IPS-NIHi7 (cell line): ENCODE measurements around the gene L3MBTL1.

Source experiments
- DNase-seq: peaks from one replicate; pipeline ENCODE4 v3.0.0; 2012; ENCODE audit warnings: mixed read lengths; ENCODE audit errors: extremely low spot score

The L3MBTL1 gene

DNA sequence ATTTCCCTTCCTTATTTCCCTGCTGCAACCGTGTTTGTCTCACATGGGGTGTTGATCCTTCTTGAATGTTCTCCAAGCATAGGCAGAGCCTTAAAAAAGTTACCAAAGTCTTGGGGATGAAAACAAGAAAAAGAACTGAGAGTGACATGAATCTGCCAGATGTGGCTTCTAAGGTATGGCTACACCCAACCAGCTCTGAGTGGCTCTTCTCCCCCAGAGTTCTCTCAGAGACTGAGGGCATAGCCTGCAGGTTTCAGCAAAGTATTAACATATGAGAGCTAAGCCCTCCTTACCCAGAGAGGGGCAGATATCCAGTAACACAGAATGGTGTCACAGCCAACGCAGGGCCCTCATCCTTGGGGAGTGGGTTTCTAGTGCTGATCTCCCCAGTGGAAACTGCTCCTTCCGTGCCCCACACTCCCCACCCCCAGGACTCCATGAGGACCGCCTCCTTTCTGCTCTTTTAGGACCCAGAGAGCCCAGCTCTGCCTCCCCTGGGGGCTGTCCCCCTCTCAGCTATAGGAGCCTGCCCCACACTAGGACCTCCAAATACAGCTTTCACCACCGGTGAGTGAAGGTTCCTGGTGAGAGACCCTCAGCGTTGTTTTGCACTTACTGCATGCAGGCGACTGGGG, 28.0 kb downstream of the L3MBTL1 start:
- DNase-seq = no peak

DNA sequence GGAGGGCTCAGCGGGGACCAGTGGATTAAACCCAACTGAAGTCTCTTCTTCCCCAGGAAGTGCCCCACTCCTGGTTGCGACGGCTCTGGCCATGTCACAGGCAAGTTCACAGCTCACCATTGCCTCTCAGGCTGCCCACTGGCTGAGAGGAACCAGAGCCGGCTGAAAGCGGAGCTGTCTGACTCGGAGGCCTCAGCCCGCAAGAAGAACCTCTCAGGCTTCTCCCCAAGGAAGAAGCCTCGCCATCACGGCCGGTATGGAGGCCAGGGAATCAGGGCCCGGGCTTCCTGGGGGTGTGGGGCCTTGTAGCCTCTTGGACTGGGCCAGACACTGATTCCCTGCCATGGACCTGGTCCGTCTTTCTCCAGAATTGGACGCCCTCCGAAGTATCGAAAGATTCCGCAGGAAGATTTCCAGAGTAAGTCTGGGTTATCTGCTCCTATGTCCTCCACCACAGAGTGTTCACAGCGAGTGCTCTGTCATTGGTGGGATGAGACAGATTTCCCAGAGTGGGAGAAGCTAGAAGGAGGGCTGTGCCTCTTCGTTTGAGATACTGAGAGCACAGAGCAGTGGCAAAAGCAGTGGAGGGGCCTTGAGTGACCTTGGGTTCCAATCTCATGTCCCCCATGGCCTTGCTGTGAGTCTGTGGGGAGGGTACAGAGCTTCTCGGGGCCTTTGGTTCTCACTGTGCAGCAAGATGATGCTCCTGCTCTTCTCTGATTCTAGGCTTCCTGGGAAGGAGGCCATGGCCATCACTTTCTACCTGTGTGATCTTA, 28.7 kb downstream of the L3MBTL1 start:
- DNase-seq = no peak

DNA sequence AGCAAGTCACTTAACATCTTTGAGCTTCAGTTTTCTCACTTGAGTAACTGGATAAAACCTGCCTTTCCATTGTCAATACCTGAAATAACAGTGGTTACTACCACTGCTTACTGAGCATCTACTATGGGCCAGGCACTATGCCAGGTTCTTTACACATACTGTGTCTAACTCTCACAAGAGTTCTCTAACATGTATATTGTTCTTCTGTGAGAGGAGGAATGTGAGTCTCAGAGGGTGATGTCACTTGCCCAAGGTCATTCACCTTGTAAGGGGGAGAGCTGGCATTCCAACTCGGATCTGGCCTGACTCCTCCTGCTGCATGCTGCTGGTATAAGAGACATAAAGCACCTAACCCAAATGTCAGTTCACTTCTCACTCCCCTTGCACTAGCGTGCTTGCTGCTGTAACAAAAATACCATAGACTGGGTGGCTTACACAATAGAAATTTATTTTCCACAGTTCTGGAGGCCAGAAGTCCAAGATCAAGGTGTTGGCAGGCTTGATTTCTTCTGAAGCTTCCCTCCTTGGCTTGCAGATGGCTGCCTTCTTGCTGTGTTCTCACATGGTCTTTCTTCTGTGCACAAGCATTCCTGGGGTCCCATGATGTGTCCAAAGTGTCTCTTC, 29.4 kb downstream of the L3MBTL1 start:
- no peak for DNase-seq

DNA sequence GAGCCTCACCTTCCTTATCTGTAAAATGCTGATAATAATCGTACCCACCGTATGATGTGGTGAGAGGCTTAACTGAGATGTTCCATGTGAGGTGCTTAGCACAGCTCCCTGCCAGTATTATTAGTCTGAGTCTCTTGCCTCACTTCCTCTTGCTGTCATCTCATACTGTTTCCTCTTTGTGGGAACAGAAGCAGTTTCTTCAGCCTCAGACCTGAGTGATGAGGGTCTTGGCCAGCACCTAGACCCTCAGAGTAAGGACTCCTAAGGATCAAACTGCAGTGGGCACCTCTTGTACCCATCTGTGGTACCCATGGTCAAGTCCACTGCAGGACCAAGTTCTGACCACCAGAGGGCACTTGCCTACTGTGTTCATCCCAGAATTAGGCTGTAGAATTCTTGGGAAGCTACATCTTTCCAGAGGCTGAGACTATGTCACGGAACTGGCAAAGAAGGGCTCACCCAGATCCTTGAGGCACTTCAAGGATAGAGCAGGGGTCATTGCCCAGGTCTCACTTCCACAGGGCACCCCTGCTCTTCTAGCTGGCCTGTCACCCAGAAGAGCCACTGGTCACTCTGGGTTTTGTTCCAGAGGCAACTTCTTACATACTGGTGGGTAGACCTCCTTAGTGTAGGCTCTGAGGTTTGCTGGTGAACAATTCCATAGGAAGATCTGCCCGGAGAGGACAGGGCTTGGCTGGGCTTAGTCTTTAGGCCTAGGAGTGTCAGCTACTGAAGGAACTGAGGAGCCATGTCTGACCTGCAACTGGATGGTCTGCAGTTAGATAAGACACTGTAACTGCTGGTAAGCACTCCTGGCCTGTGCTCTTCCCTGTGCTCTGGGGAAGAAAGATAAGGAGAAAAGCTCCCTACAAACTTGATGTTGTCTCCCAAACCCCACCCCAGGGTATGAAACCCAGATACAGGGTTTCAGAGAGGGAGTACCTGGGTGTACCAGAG, 30.7 kb downstream of the L3MBTL1 start:
- DNase-seq = peak; percentile 78

DNA sequence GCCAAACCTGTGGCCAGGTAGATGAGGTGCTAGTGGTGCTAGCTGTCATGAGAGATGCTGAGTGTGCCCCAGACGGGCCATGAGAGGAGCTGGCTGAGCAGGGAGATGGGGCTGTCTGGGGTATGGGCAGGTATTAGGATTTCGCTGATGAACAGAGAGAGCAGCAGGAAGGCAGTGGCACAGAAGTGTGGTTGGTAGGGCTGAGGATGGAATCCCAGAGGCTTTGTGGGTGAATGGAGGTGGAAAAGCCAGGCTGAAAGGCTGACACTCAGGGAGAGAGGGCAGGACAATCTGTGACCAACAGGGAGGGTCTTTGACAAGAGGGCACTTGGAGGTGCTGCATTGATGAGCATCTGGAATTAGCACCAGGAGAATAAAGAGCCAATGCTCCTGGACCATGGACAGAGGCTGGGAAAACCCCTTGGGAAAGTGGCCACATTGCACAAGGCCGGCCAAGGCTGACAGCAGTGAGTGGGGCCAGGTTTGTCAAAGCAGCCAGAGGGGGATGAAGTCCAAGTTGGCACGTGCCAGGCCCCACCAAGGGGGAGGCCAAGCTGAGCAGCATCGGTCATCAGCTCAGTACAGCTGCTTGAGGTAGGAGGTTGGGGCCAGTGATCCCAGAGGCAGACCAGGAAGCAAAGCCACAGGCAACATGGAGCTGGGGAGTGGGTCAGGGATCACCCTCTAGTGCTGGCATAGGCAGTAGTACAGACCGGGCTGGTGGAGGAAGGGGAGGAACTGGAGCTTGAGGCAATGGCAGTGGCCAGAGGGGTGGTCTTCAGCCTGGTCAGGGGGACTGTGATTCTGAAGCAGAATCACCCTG, 31.6 kb downstream of the L3MBTL1 start:
- no peak for DNase-seq

DNA sequence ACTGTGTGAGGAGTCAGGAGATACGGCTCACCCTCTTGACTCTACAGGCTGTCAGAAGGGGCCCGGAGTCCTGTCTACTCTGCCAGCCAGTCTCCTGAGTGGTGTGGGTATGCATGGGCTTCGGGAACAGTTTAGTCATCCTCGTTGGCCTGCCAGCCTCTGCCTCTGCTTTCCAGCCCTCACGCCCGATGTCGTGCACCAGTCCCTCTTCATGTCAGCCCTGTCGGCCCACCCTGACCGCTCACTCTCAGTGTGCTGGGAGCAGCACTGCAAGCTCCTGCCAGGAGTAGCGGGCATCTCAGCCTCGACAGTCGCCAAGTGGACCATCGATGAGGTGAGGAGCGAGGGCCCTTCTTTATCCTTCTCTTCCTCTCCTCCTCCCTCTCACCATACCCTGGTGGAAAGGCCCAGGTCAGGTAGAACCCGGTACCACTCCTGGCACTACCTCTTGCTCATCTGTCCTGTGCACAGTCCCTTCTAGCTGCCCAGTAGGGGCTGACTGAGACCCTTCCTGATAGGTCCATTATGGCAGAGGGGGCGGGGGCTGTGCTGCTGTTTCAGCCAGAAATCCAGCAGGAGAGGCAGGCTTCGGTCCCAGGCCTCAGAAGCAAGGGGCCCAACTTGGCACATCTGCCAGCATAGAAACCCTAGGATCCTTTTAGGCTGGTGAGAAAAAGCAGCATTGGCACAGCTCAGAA, 32.6 kb downstream of the L3MBTL1 start:
- no peak for DNase-seq

DNA sequence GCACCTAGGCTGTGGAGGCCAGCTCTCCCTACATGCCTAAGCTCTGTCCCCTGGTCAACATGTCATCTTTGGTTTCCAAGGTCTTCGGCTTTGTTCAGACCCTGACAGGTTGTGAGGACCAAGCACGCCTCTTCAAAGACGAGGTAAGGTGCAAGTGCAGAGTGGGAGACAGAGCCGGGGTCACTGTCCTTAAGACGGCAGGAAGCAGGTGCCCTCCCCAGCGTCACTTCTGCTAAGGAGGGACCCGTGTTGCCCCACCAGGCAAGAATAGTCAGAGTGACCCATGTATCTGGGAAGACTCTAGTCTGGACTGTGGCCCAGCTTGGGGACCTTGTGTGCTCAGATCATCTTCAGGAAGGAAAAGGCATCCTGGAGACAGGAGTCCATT, 33.2 kb downstream of the L3MBTL1 start:
- no peak for DNase-seq

DNA sequence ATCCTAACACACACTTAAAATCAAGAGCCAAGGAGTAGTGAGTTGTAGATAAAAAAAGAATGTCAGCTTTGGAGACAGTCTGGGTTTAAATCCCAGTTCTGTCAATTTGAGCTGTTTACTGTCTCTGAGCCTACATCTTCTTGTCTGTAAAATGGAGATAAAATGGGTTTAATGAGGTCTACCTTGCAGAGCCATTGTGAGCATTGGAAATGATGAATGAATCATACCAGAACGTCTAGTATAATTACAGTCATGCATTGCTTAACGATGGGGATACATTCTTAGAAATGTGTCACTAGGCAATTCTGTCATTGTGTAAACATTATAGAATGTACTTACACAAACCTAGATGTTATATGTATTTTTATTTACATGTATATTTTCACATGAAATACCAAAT, 33.7 kb downstream of the L3MBTL1 start:
- DNase-seq = no peak

DNA sequence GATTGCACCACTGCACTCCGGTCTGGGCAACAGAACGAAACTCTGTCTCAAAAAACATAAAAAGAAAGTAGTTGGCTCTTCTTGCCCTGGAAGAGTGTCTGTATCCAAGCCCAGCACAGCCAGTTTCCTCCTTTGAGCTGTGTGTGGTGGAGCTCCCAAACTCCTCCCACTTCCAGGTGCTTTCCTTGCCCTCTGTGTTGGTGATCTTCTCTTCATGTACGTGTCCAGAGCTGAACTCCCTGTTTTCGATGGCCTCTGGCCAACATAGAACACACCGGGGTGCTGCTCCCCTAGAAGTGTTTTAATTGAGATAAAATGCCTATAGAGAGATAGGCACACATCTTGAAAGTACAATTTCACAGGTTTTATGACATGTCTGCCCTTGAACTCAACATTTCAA, 34.7 kb downstream of the L3MBTL1 start:
- no peak for DNase-seq

DNA sequence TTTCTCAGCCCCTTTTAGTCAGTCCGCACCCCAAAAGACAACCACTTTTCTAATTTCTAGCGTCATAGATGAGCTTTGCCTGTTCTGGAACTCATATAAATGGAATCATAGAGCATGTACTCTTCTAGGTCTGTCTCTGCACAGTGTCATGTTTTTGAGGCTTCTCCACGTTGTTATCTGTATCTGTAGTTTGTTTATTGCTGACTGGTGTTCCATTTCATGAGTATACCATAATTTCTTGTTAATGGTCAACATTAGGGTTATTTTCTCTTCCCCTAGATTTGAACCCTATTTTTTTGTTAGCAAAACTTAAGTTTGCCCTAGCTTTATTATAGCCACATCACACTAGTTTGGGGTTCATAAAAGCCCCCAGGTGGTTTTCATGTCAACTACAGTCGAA, 35.2 kb downstream of the L3MBTL1 start:
- no peak for DNase-seq

DNA sequence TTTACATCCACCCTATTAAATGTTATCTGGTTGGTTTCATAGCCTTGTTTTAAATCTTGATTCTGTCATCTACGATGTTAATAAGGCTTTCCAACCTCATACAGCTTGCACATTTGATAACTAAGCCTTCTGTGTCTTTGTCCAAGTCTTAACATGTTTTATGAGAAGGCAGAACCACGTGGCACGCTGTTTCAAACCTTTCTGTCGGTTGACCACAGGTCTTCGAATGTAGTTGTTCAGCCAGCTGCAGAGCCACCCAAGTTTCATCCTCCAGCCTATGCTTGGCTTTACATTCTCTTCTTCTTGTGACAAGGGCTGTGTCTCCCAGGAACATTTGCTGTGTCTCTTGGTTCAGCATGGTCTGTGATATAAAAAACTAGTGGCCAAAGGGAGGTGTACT, 35.6 kb downstream of the L3MBTL1 start:
- DNase-seq = no peak

DNA sequence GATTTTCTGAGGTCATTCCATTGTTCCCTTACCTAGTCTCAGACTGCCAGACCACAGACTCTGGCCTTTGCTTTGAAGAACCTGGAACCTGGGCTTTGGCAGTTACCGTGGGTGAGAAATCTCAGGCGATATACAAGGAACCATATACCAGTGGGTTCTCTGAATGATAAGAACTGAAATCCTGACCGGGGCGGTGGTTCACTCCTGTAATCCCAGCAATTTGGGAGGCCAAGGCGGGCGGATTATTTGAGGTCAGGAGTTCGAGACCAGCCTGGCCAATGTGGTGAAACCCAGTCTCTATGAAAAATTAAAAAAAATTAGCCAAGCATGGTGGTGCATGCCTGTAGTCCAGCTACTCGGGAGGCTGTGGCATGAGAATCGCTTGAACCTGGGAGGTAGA, 37.0 kb downstream of the L3MBTL1 start:
- no peak for DNase-seq

DNA sequence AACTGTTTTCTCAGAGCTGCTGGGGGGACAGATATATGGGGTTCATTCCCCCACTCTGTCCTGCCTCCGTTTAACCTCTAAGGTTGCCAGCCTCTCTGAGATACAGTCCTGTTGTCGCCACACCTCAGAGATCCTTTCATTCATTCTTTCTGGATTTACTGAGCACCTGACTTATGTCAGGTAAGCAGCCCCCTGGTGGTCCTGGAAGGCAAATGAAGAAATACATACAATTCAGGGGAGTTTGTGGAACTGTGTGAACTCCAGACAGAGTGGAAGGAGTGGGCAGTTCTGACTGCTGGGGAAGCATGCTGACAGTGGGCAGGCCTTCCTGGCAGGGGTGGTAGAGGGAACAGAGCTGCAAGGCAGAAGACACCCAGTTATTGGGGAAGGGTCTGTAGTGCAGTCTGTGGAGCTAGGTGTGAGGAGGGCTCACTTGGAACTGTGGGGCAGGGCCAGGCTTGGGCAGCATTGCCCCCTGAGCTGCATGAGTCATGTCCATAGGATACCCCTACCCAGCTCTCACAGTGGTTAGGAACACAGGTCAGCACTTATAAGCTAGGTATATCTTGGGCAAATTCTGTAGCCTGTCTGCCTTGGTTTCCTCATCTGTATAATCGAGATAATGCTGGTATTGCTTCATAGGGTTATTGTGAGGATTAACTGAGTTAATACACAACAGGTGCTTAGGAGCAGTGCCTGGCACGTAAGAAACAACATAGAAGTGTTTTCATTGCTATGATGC, 38.5 kb downstream of the L3MBTL1 start:
- no peak for DNase-seq

DNA sequence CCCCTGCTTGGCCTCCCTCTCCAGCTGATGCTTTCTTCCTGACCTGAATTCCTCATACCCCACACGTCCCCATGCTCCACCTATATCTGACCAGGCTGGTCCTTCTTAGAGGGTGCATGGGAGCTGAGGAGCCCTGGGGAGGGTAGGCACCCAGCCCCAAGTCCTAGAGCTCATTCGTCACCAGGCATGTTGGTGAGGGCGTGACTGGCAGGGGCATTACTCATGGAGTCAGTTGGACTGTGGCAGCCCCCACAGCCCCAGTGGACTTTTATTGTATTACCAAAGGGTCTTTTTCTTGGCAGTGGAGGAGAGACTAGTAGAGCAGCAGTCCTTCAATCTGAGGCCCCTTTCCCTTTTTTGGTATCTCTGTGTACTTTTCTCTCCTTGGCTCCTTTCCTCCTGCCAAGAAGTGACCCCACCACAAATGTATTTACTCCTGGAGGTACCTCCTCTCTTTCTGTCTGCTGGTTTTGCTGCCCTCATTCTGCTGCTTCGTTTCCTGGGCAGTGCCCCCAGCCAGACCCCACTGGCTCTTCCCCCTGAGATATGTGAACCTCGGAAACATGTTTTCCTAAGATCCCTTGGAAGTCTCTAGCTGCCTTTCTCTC, 40.9 kb downstream of the L3MBTL1 start:
- DNase-seq = no peak

DNA sequence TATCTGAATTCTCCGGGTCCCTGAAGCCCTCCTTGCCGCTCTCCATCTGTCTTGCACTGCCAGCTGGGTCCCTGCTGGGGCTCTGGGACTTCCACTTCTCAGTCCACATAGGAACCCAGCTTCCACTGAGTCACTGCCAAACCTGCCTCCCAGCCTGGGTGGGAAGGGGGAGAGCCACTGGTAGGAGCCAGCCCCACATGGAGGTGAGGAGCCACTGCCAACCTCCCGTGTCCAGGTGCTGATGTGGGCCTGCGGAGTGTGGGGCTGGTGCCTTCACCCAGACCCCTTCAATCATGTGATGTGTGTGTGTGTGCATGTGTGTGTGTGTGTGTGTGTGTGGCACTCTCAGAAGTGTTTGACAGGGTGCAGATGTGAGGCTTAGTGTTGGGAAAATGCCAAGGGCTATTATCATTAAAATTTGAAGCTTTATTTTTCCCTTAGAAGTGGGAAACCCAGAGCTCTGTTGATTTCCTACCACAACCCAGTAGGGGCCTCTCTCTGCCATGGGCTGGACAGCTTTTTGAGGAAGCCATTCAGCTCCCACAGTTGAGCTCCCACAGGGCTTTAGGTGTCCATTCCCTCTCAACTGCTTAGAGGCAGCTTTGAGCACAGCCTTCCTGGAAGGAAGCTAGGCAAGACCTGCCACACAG, 42.0 kb downstream of the L3MBTL1 start:
- no peak for DNase-seq

DNA sequence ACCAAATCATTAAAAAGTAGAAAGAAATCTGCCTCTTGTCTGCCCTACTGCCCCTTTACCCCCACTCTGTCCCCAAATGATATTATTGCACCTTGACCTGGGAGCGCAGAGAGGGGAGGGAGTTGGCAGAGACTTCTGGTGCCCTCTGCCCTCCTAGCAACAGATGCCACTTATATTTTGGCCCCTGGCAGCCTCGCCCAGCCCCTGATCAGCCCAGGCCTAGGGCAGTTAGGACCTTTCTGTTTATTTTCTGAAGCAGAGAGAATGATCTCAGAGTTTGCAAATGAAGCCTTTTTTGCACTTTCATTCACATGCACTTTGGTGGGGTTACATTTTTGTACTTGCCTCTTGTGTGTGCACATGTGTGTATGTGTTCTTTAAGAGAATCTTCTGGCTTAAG, 43.0 kb downstream of the L3MBTL1 start:
- DNase-seq = no peak

DNA sequence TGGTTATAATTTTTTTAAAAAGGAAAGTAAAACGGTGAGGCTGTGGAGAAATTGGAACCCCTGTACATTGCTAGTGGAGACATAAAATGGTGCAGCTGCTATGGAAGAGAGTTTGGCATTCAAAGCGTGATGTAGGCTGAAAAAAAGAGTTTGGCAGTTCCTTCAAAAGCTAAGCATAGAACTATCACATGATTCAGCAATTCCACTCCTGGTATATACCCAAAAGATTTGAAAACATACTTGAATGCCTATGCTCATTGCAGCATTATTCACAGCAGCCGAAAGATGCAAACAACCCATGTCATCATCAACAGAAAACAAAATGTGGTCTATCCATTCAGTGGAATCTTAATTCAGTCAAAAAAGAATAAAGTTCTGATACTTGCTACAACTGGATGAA, 46.9 kb downstream of the L3MBTL1 start:
- DNase-seq = no peak

DNA sequence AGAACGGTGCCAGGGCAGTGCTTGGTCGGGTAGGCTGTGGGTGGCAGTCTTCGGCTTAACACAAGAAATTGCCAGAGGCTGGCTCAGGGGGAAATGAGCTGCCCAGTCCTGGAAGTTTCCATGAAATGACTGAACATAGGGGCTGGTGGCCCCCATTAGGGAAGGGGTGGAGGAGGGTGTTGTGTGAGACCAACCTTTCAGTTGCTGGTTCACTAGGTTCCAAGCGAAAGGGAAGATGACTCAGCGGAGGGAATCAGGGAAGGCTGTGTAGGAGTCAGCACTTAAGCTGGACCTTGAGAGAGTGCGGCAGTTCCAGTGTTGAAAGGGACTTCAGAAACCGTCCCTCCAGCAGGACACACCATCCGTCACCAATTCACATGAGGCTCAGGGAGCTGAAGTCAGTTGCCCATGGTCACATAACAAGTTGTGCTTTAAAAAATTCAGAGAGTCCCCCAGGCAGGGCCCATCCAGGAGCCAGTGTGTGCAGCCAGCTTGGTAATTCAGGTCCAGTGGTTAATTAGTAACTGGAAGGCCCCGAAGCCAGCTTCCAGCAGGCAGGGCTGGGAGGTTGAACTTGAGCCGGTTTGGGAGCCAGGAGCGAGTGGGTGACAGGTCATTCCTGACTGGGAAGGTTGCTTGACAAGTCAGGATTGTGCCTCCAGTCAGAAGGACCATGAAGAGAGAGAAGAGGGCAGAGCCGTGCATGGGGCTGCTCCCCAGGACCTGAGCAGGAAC, 51.1 kb downstream of the L3MBTL1 start, which contains the start of gene SGK2:
TSS of gene SGK2 (plus strand) at position 616 of the 735 bp plus-strand sequence. CDS start 7,469 bp downstream, outside the sequence.
- no peak for DNase-seq
